GM21576 (cell line): Measurements from ENCODE around the gene ZNF33A.
"Not testable (repeated sequence)": the region's sequence is repeated elsewhere in the genome, so short reads cannot be mapped to it uniquely, and the experiment has no call there.

Experiments
- ATAC-seq: cut with Tn5 transposase; IDR thresholded peaks from one replicate; pipeline ENCODE4 v1.9.1; 2021; ENCODE audit warnings: mild to moderate bottlenecking, moderate library complexity; ENCODE audit not compliant: unreplicated experiment

The ZNF33A gene

DNA sequence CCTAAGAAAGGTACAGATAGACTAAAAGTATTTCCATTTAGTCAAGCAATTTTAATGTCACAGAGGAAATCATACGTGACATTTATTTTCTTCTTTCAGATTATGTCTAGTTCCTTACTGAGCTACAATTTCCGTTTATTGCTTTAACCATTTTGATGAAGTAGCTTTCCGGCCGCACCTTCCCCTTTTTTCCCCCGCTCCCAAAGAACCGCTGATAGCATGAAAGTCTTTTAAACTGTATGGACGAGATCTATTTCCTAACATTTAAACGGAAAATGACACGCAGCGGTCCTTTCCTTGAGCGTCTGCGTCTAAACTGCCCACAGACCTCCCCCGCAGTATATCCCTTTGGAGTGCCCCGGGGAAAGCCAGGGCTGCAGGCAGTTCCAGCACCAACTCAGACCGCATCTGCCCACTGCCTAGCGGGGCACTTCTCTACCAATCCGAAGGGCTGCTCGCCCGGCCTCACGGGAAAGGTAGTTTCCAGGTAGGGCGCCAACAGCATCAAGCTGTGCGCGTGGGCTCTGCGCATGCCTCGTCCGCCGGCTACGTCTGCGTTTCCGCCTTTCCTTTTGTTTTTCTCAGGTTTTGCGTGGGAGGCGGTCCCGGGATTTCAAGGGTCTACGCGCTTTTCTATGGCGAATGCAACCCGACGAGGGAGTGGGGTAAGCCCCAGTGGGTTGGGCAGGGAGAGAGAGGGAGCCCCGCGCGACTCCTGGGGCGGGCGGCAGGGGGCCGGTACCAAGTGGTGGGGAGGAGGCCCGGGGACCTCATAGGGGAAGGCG lies at the start of gene ZNF33A:
ZNF33A (plus strand) TSS at position 557 of the 785 bp plus-strand sequence. CDS start 1,667 bp downstream, outside the sequence.
- ATAC-seq: peak; percentile 91

DNA sequence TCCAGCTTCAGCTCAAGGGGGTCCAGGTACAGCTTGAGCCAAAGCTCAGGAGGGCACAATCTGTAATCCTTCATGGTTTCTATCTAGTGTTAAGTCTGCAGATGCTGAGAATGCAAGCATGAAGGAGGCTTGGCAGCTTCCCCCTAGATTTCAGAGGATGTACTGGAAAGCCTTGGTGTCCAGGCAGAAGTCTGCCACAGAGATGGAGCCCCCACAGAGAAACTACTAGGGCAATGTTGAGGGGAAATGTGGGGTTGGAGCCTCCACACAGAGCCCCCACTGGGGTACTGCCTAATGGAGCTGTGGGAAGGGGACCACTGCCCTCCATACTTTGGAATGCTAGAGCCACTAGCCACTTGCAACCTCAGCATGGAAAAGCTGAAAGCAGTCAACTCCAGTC lies 45.5 kb upstream of the ZNF33A start:
- no peak for ATAC-seq

- ATAC-seq: no peak
These were observed 38.1 kb upstream of the ZNF33A start for GRCh38 chr10:37972396-37972795.

- no peak for ATAC-seq
These were observed 35.0 kb upstream of the ZNF33A start for GRCh38 chr10:37975401-37975991.

GRCh38 chr10:37976091-37976879 lies 34.2 kb upstream of the ZNF33A start, which contains the start of gene ZNF25:
TSS of gene ZNF25 (minus strand) at chr10:37976647. CDS start at chr10:37971722, 4,925 bp downstream.
- peak; percentile 95 for ATAC-seq

- no peak for ATAC-seq
These were observed 33.6 kb upstream of the ZNF33A start for GRCh38 chr10:37976880-37977203.

GRCh38 chr10:37991655-37992054 lies 18.8 kb upstream of the ZNF33A start:
- ATAC-seq: no peak

DNA sequence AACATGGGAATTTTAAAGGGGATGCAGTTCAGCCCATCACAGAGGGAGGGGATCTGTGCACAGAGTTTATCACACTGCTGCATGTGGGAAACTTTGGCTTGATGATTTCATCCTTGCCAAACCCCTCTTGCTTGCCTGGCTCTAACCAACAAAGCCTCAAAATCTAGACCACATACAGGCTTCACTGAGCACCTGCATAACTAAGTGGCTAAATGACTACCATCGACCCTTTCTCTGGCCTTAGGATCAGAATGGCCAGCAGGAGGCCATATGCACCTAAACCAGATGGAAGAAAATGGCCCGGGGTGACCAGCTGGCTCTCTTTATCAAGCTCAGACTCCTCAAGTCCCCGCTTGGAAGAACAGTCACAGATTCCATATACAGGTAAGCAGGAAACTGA lies 18.4 kb upstream of the ZNF33A start:
- peak; percentile 50 for ATAC-seq

GRCh38 chr10:37998920-37999319 lies 11.6 kb upstream of the ZNF33A start:
- ATAC-seq: not testable (repeated sequence)

- ATAC-seq: not testable (repeated sequence)
These were observed 10.0 kb upstream of the ZNF33A start for GRCh38 chr10:38000474-38000873.

- no peak for ATAC-seq
These were observed 7.4 kb upstream of the ZNF33A start for GRCh38 chr10:38003026-38003425.

GRCh38 chr10:38003588-38003987 lies 6.9 kb upstream of the ZNF33A start:
- no peak for ATAC-seq

DNA sequence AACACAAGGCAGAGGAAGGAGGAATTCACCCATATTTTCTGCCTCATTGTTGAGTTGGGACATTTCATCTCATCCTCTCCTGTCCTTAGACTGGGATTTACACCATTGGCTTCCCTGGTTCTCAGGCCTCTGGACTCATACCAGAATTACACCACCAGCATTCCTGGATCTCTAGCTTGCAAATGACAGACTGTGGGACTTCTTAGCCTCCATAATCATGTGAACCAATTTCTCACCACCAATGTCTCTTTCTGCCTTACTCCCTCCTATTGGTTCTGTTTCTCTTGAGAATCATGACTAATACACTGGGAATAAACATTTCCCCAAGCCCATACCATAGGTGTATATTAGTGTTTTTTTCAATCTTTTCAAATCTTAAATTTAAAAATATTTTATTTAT lies 2.9 kb upstream of the ZNF33A start:
- no peak for ATAC-seq

DNA sequence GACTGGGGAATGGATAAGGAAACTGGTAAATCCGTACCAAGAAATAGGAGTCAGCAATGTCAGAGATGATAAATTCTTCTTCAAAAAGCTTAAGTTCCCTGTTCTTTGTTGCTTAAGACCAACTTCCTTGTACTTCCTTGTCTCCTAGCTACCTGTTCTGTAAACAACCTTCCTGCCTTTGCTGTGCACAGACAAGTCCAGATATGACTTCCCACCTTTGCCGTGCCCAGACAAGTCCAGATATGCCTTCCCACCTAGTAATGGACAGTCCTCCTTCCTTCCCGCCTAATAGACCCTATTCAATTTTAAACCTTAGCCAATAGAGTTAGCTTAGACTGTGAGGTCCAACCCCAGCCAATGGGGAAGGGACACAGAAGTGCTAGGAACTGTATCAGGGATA lies 2.5 kb upstream of the ZNF33A start:
- ATAC-seq: no peak

DNA sequence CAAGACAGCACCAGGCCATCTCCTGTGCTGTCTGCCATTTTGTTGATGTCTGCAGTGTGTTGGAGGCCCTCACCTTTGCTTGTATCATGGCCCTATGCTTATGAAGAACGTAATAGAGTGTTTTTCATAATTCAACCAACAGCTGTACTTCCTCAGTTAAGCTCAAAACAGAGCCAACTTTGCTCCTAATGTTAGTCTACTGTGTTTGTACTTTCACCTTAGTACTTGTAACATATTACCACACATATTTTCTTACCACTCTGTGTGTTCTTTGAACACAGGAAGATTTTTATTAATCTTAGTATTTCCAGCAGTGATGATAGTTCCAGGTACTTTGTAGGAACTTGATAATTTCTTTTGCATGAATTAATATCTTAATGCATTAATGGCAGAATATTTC lies 5.9 kb downstream of the ZNF33A start:
- no peak for ATAC-seq

- ATAC-seq: not testable (repeated sequence)
These were observed 8.6 kb downstream of the ZNF33A start for GRCh38 chr10:38019124-38019523.

DNA sequence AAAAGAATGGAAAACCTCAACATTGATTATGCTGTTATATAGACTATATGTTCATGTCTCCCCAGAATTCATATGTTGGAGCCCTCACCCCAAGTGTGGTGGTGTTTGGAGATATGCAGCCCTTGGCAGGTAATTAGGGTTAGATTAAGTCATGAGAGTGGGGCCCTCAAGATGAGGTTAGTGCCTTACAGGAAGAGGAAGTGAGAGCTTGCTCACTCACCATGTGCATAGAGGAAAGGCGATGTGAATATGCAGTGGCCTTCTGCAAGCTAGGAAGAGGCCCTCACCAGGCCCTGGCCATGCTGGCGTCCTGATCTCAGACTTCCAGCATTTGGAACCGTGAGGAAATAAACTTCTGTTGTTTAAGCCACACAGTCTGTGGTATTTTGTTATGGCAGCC lies 14.8 kb downstream of the ZNF33A start:
- ATAC-seq: peak; percentile 96

DNA sequence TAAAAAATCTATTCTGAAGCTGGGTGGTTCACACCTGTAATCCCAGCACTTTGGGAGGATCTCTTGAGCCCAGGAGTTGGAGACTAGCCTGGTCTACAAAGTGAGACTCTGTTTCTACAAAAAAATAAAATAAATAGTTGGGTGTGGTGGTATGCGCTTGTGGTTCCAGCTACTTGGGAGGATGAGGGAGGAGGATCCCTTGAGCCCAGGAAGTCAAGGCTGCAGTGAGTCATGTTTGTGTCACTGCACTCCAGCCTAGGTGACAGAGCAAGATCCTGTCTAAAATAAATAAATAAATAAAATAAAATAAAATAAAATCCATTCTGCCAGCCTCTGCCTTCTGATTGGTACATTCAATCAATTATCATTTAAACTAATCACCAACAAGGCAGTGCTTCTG lies 17.5 kb downstream of the ZNF33A start:
- no peak for ATAC-seq

- ATAC-seq: no peak
These were observed 22.4 kb downstream of the ZNF33A start for GRCh38 chr10:38032886-38033285.

- peak; percentile 92 for ATAC-seq
These were observed 27.8 kb downstream of the ZNF33A start for GRCh38 chr10:38038107-38038931.

GRCh38 chr10:38038932-38039245 lies 28.4 kb downstream of the ZNF33A start:
- peak; percentile 5 for ATAC-seq
